GM12864 (cell line): Measurements from ENCODE around the gene CKAP5.

Experiments
- DNase-seq: peaks from one replicate; pipeline ENCODE4 v3.0.0-alpha.2; 2011; ENCODE audit warnings: low read depth
- H3K4me3 ChIP-seq: 2 replicates; pipeline ENCODE4 v1.5.1; 2011; ENCODE audit warnings: mild to moderate bottlenecking, low read depth, low read length, control low read depth
- TF ChIP-seq, protein P1 (sequence below): IDR thresholded peaks from 2 replicates; pipeline ENCODE4 v1.5.1; 2011; ENCODE audit warnings: low read depth, mild to moderate bottlenecking, moderate library complexity, low read length, control low read depth, inconsistent platforms; ENCODE audit errors: missing control alignments

Gene CKAP5

DNA sequence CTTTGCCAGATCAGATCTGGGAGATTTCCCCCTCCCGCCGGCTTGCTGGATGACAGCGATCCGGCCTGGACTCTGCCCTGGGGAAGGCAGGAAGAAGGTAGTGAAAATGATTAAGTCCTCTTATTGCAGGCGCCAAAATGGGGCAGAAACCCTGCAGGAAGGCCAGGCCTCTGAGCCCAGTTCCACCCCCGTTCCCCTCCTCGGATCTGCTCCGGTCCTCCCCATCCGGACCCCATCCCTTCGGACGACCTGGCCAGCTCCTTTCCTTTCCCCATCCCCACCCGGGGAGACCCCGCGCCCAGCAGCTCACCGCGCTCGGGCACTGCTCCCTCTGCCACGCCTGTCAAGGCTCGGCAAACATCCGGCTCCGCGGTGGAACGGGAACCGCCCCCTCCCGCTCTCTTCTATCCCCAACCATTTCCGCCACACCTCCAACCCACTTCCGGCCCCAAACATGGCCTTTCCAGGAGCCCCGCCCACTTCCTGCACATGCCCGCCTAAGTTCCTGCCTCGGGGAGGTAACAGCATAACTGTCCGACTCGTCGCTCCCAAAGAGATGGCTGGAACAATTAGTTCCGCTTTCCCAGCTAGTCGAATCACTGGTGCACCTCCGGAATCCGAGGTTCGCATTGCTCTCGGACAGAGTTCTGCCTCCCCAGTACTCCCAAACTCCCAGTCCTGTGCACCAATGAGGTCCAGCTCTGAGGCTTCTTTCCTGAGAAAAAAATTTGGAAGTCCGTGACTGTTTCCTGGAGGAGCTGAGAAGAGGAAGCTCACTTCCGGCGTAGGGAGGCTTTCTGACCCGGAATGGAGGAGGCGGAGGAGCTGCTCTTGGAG is 145.6 kb downstream of the CKAP5 start, which contains the start of the genes ARHGAP1 and ZNF408:
TSS of gene ARHGAP1 (minus strand) at position 379 of the 837 bp plus-strand sequence. CDS start 4,512 bp downstream, outside the sequence.
TSS of gene ZNF408 (plus strand) at position 791 of the 837 bp plus-strand sequence. CDS start at position 808, 17 bp downstream.
- peak within 1 kb of the TSS; percentile 100 for H3K4me3 ChIP-seq
- TF ChIP-seq, protein P1, sequence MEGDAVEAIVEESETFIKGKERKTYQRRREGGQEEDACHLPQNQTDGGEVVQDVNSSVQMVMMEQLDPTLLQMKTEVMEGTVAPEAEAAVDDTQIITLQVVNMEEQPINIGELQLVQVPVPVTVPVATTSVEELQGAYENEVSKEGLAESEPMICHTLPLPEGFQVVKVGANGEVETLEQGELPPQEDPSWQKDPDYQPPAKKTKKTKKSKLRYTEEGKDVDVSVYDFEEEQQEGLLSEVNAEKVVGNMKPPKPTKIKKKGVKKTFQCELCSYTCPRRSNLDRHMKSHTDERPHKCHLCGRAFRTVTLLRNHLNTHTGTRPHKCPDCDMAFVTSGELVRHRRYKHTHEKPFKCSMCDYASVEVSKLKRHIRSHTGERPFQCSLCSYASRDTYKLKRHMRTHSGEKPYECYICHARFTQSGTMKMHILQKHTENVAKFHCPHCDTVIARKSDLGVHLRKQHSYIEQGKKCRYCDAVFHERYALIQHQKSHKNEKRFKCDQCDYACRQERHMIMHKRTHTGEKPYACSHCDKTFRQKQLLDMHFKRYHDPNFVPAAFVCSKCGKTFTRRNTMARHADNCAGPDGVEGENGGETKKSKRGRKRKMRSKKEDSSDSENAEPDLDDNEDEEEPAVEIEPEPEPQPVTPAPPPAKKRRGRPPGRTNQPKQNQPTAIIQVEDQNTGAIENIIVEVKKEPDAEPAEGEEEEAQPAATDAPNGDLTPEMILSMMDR: no peak

DNA sequence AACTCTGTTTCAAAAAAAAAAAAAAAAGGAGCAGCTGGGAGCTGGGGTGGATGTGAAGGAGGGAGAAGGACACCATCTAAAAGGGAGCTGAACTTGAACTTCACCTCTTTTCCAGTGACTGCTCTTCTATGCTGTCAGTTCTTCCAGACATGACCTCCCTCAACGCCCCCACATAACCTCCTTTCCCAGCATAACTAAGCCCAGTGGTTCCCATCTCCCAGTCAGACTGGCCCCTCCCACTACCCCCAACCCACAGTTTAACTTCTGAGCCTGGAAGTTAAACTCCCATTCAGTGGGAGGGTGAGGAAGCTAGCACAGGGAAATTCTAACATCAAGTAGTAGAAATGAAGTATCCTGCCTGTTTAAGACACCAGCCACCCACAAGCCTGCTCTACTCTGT is 147.5 kb downstream of the CKAP5 start:
- no peak overlapping the region for H3K4me3 ChIP-seq
- TF ChIP-seq, protein P1: no peak

More for the DNA sequence above, 145.6 kb downstream of the CKAP5 start, which contains the start of the genes ARHGAP1 and ZNF408:
- DNase-seq: peak; percentile 97

DNA sequence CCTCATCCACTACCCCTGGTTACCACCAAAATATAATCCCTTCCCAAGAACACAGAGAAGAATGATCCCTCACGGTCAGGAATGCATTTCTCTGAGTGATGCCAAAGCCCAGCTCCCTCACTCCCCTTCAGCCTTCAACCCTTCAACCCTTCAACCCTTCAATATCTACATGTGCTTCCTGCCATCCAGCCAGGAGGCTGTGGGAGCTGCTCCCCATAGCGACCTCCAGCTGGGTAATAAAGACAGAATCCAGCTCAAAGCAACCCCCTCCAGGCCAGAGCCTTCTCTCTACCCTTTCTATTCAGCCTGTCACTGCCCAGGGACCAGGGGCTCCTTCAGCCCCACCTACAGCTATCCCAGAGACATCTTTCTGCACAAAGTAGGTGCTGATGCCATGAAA is 148.4 kb downstream of the CKAP5 start:
- no peak for DNase-seq
- TF ChIP-seq, protein P1: no peak
- H3K4me3 ChIP-seq: no peak overlapping the region

More for the DNA sequence above, 147.5 kb downstream of the CKAP5 start:
- no peak for DNase-seq

DNA sequence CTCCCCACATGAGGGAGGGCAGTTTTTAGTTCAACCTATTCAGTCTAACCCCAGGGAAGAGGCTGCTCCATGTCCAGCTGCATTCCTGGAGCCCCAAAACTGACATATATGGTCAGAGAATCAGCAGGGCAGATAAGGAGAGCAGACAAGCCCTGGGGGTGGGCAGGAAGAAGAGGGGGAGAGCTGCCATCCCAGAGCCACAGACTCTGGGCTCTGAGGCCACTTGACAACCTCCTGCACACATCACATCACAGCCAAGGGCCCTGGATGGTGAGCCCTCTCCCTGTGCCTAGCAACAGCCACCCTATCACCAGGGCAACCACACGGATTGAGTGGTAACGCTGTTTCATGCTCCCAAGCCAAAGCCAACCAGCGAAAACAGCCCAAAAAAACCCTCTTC is 148.8 kb downstream of the CKAP5 start:
- no peak for DNase-seq
- TF ChIP-seq, protein P1: no peak

DNA sequence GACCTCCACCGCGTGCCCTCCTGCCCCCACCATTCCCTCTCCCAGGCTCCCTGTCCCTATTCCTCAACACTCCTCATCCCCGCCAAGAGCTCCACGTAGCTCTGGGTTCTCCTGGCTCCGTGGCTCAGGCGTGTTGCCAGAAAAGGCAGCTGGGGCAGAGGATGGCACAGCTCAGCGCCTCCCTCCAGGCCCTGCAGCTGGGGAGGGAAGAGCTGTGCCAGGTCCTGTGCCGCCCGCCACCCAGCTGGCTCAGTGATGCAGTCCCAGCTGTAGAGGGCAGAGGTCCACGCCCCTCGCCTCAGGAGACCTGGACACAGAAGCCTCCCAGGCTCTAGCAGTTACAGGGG is 149.9 kb downstream of the CKAP5 start:
- TF ChIP-seq, protein P1: no peak
- no peak overlapping the region for H3K4me3 ChIP-seq
- DNase-seq: no peak

More for the DNA sequence above, 148.8 kb downstream of the CKAP5 start:
- H3K4me3 ChIP-seq: no peak overlapping the region

DNA sequence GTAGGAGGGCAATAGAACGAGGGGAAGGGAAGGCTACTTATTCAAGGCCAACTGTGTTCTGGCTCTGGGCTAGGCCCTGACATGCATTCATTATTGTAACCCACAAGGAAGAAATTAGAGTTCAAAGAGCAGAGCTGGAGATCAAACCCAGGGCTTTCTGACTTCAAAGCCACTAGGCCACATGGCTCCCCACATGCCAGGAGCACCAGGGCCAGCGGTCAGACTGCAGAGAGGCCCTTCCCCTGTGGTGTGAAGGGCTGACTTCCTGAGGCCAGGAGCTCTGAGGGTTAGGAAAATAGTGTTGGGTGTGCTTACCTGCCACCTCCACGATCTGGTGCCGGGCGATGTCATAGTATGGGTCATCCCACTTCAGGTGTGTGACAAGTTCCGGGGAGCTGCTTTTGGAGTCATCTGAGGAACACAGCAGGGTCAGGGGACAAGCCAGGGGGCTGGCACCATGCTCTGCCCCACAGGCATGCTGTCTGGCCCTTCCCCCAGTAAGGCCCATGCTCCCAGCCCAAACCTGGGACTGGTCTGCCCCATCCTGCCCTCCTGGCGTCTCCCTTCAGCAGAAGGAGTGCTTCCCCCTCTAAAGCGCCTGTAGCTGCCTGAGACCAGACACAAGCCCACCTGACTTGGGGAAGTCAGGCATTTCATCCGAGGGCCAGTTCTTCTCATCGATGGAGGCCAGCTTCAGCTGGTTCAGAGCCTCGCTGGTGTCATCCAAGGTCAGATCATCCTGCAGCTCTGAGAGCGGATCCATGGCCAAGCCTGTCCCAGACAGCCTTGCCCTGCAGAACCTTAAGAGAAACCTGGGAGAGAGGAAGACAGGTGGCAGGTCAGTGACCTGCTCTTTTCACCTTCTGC is 150.5 kb downstream of the CKAP5 start:
- TF ChIP-seq, protein P1: no peak

More for the DNA sequence above, 150.5 kb downstream of the CKAP5 start:
- H3K4me3 ChIP-seq: no peak overlapping the region
- DNase-seq: no peak
